LNCaP clone FGC (cell line): Measurements from ENCODE around the gene DHRSX.
"Not testable (repeated sequence)": the region's sequence is repeated elsewhere in the genome, so short reads cannot be mapped to it uniquely, and the experiment has no call there.

ENCODE experiments used
- DNase-seq: peaks from one replicate; pipeline ENCODE4 v3.0.0-alpha.2; 2011; ENCODE audit warnings: low read depth
- H3K4me3 ChIP-seq: 2 replicates; pipeline ENCODE4 v1.5.1; 2011; ENCODE audit warnings: mild to moderate bottlenecking, low read depth, low read length, control low read depth
- CTCF ChIP-seq: IDR thresholded peaks from 2 replicates; pipeline ENCODE4 v1.5.1; 2012; ENCODE audit warnings: mild to moderate bottlenecking; ENCODE audit not compliant: control insufficient read depth, insufficient read depth; ENCODE audit errors: extremely low read depth

The DHRSX gene

GRCh38 chrX:2373615-2374014, 127.2 kb downstream of the DHRSX start:
- DNase-seq, result no peak
- TF ChIP-seq CTCF, result no peak
- H3K4me3 ChIP-seq, result no peak overlapping the region

- no peak for TF ChIP-seq CTCF
- DNase-seq, result no peak
- no peak overlapping the region for H3K4me3 ChIP-seq
Measured at GRCh38 chrX:2371026-2371711, 129.6 kb downstream of the DHRSX start.

GRCh38 chrX:2370456-2370855, 130.3 kb downstream of the DHRSX start:
- TF ChIP-seq CTCF, result no peak
- no peak overlapping the region for H3K4me3 ChIP-seq
- DNase-seq, result no peak

- DNase-seq, result no peak
- TF ChIP-seq CTCF, result no peak
- no peak overlapping the region for H3K4me3 ChIP-seq
Measured at GRCh38 chrX:2369206-2369605, 131.6 kb downstream of the DHRSX start.

- no peak overlapping the region for H3K4me3 ChIP-seq
- no peak for DNase-seq
- no peak for TF ChIP-seq CTCF
Measured at GRCh38 chrX:2360731-2361130, 140.0 kb downstream of the DHRSX start.

- DNase-seq, H3K4me3 ChIP-seq: not testable (repeated sequence)
Measured at GRCh38 chrX:2359522-2359921, 141.3 kb downstream of the DHRSX start.

GRCh38 chrX:2351999-2352995, 148.5 kb downstream of the DHRSX start:
- TF ChIP-seq CTCF, result no peak
- DNase-seq, result no peak
- no peak overlapping the region for H3K4me3 ChIP-seq
